Measurements from ENCODE around the gene FHAD1.

Gene FHAD1

GRCh38 chr1:15435239-15436077 lies 188.4 kb downstream of the FHAD1 start:
- DNase-seq (ENCODE audit: low read depth in 2 of 2): no peak

DNA sequence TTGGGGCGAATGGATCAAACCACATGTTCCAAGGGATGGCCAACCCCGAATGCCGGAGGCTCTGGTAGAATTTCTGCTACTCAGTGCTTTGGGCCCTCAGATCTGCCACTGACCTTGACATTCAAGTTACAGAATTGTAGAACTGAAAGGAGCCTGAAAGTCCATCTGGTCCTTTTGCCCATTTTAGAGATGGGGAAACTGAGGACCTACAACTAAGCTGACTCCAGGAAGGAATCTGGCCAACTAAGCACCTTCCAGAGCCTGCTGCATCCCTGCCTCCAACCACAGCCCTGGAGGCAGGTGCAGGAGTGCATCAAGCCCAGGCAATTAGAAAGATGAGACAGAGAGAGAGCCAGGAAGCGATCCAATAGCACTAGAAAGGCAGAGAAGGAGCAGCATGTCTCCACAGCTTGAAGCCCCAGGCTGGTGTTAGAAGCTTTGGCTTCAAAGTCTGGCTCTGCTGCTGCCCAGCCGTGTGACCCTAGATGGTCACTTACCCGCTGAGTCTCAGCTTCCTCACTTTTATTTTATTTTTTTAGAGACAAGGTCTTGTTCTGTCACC lies 189.9 kb downstream of the FHAD1 start:
- no peak for DNase-seq (ENCODE audit: low read depth in 2 of 2)

DNA sequence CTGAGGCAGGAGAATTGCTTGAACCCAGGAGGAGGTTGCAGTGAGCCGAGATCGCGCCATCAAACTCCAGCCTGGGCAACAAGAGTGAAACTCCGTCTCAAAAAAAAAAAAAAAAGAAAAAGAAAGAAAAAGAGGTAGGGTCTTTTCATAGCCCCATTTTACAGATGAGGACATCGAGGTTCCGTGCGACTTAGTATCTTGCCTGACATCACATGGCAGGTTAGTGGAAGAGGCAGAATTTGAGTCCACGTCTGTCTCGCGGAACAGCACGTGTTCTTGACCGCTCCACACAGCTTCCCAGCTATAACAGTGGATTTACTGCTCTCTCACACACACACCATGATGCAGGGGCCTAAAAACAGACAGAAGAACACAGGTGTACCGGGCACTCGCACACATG lies 192.3 kb downstream of the FHAD1 start:
- DNase-seq (ENCODE audit: low read depth in 2 of 2): no peak

DNA sequence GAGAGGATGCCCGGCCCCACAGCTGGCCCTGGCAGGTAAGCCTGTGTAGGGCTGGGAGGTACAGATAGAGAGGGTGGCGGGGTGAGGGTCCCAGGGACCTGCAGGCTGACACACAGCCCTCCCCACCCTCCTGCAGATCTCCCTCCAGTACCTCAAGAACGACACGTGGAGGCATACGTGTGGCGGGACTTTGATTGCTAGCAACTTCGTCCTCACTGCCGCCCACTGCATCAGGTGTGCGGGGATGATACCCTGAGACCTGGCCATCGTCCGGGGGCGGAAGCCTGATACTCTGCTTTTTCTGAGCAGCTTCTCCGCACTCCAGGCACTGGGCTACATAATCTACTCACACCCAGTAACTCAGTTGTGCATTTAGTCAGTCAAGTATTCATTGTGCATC lies 193.3 kb downstream of the FHAD1 start:
- DNase-seq (ENCODE audit: low read depth in 2 of 2): no peak

DNA sequence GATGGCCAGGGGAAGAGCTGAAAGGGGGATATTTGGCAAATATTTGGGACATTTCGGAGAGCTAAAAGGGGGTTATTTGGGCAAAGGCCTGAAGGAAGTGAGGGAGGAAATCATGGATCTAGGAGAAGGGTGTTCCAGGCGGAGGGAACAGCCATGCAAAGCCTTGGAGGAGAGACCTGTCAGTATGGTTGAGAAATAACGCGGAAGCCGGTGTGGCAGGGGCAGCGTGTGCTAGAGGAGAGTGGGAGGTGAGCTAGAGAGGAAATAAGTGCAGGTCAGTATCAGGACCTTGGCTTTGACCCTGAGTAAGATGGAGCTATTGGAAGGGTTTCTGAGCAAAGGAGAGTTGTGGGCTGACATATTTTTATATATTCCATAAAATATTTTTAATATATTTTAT lies 194.2 kb downstream of the FHAD1 start:
- no peak for DNase-seq (ENCODE audit: low read depth in 2 of 2)

DNA sequence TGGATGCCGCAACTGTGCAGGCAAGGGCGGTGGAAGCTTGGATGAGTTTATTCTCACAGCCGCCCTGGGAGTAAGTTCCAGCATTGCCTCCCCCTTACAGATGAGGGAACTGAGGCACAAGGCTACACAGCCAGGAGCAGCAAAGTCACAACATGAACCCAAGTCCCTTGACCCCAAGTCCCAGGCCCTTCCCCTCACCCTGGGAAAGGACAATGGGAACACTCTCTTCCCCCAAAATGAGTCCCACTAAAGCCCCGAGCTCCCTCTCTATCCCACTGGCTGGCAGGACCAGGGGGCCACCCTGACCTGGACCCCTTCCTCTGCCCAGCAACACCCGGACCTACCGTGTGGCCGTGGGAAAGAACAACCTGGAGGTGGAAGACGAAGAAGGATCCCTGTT lies 195.1 kb downstream of the FHAD1 start:
- no peak for DNase-seq (ENCODE audit: low read depth in 2 of 2)

DNA sequence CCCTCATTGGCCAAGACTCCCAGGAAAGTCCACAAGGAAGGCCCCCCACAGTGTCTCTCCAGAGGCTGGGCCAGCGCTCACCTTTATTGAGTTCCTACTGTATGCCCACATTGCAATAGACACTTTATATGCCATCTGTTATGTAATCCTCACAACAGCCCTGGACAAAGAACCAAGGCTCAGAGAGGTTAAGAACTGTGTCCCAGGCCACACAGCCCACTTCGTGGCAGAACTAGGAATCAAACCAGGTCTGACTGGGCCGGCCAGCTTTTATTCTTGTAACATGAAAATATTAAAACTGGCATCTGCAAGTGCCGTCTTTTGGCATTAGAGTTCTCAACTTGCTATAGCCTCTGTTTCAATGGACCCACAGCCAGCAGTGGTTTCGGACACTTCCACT lies 195.7 kb downstream of the FHAD1 start:
- DNase-seq (ENCODE audit: low read depth in 2 of 2): no peak

DNA sequence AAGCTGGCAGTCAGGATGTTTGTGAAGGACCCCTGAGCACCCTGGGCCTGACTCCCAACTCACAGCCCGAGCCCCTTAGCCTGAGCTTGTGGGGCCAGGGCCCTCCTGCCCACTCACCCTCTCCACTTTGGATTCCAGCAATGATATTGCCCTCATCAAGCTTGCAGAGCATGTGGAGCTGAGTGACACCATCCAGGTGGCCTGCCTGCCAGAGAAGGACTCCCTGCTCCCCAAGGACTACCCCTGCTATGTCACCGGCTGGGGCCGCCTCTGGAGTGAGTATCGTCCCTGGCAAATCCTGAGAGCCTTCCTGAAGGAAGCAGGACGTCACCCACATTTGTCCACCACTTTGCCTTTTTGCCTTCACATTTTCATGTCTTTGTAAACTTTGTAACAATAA lies 196.3 kb downstream of the FHAD1 start:
- DNase-seq (ENCODE audit: low read depth in 2 of 2): no peak

DNA sequence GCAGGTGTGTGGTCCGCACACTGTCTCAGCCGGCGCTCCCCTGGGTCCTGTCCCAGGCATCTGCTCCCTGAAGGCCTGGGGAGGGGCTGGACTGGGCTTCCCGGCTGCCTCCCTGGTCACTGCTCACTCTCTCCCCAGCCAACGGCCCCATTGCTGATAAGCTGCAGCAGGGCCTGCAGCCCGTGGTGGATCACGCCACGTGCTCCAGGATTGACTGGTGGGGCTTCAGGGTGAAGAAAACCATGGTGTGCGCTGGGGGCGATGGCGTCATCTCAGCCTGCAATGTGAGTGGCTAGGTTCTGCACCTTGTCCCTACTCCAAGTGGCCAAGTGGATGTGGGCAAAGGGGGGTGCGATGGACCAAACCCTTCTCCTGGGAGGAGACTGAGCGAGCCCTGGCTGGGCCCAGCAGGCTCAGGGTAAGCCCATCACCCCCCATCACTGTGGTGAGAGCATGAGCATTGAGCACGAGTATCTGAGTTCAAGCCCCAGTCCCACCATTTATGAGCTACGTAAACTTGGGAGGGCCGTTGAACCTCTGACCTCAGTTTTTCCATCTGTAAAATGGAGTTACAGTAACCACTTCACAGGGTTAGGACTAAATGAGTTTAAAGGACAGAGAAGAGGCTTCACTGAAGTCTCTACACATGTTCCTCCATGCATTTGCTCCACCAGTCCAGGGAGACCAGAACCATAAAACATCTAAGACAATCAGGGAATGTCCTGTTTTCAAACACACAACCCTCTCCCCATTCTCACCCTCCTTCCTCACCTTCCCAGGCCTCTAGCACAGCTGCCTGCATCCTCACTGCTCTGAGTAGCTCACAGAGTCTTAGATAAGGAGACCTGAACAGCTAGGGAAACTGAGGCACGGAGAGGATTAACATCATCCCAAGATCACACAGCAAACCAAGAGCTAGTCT lies 197.7 kb downstream of the FHAD1 start:
- no peak for DNase-seq (ENCODE audit: low read depth in 2 of 2)

DNA sequence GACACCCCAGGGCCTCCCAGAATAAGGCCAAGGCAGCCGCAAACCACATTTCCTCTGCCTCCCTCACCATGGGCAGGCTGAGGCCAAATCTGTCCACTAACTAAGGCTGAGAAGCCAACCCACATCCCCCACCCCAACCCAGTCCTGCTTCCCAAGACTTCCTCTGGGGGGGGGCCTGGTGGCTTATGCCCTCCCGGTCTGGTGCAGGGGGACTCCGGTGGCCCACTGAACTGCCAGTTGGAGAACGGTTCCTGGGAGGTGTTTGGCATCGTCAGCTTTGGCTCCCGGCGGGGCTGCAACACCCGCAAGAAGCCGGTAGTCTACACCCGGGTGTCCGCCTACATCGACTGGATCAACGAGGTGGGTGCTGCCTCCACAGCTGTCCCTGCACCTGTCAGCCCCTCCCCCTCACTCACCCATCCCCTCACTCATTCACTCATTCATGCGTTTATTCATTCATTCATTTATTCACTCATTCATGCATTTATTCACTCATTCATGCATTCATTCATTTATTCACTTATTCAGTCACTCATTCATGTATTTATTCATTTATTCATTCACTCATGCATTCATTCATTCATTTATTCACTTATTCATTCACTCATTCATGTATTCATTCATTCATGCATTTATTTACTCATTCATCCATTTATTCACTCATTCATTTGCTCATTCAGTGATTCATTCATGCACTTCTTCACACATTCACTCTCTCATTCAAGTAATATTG lies 198.5 kb downstream of the FHAD1 start:
- DNase-seq (ENCODE audit: low read depth in 2 of 2): no peak

- no peak for DNase-seq (ENCODE audit: low read depth in 2 of 2)
Measured at GRCh38 chr1:15446212-15446611, 199.2 kb downstream of the FHAD1 start.
